K562 (cell line): ENCODE results near the gene TMEM234. TPM values are rescaled to one million over a fixed set of nuclear protein-coding genes. Genes with fewer than 3 reads are reported as not detected.

Source experiments
- E2F8 ChIP-seq: fragments of 450-650 bp; IDR thresholded peaks from 2 replicates; pipeline ENCODE4 v1.7.1; 2018; ENCODE audit warnings: mild to moderate bottlenecking, low read depth; ENCODE audit not compliant: partially characterized antibody
- FOXP4 ChIP-seq: sonication (generic); formaldehyde crosslinking; IDR thresholded peaks from 2 replicates; pipeline ENCODE4 v1.8.0; 2022; ENCODE audit warnings: mild to moderate bottlenecking, missing genetic modification reagents, borderline replicate concordance
- GABPB1 ChIP-seq: sonication (generic); formaldehyde crosslinking; IDR thresholded peaks from 2 replicates; pipeline ENCODE4 v1.8.0; 2022; ENCODE audit warnings: mild to moderate bottlenecking, missing genetic modification reagents
- KLF1 ChIP-seq: fragments of 450-650 bp; IDR thresholded peaks from 2 replicates; pipeline ENCODE4 v1.6.1; 2016; ENCODE audit warnings: missing genetic modification characterization, missing compliant biosample characterization
- LCOR ChIP-seq: sonication (generic); formaldehyde crosslinking; IDR thresholded peaks from 2 replicates; pipeline ENCODE4 v1.8.0; 2022; ENCODE audit warnings: mild to moderate bottlenecking, missing genetic modification reagents
- RB1 ChIP-seq: fragments of 450-650 bp; IDR thresholded peaks from 2 replicates; pipeline ENCODE4 v1.6.1; 2017; ENCODE audit warnings: low read depth, mild to moderate bottlenecking
- RREB1 ChIP-seq: fragments of 250-450 bp; sonication (Bioruptor Pico); IDR thresholded peaks from 2 replicates; pipeline ENCODE4 v1.4.0; 2020
- SMC3 ChIP-seq: conservative IDR thresholded peaks from 2 replicates; pipeline ENCODE4 v1.6.1; 2011; ENCODE audit warnings: low read depth, low read length, improper control_type of control experiment; ENCODE audit not compliant: insufficient read depth
- ZFX ChIP-seq: sonication (generic); formaldehyde crosslinking; IDR thresholded peaks from 2 replicates; pipeline ENCODE4 v1.8.0; 2022; ENCODE audit warnings: mild to moderate bottlenecking, missing genetic modification reagents, moderate library complexity
- polyA plus RNA-seq, 8 experiments: library from polyadenylated mRNA; depleted of rRNA in 4 of 8; stranded (reverse) in 5 of 8; unstranded in 3 of 8; fragments of >200 nt; fragmentation: Nextera tagmentation in 2 of 8; fragmentation: Illumina TruSeq in 1 of 8; extraction: Ambion mirVana in 2 of 8; extraction: Trizol in 1 of 8; gene quantifications; 2 replicates each; pipeline versions ENCODE4 v1.2.1 to v1.2.3, GENCODE V29; 2011 to 2014; ENCODE audit warnings: inconsistent platforms in 1 of 8, missing spikeins in 1 of 8
- total RNA-seq, 7 experiments: library from RNA; depleted of rRNA in 6 of 7; stranded (reverse); fragments of >200 nt in 6 of 7; fragmentation: Illumina TruSeq in 2 of 7; extraction: Trizol in 2 of 7; gene quantifications; 2 replicates each; pipeline versions ENCODE4 v1.2.1 to v1.2.3, GENCODE V29; 2011 to 2021; ENCODE audit warnings: low replicate concordance in 1 of 7
- TF ChIP-seq, protein P1 (sequence below): sonication (generic); formaldehyde crosslinking; IDR thresholded peaks from 2 replicates; pipeline ENCODE4 v1.8.0; 2023; ENCODE audit warnings: mild to moderate bottlenecking, missing genetic modification reagents

The TMEM234 gene
- total and polyA plus RNA-seq, 9 of the 15 experiments (the other 6 are each of a cell fraction or from before 2014, with no cell fraction given), result 5.0 to 12.9 (median 7.6) TPM

DNA sequence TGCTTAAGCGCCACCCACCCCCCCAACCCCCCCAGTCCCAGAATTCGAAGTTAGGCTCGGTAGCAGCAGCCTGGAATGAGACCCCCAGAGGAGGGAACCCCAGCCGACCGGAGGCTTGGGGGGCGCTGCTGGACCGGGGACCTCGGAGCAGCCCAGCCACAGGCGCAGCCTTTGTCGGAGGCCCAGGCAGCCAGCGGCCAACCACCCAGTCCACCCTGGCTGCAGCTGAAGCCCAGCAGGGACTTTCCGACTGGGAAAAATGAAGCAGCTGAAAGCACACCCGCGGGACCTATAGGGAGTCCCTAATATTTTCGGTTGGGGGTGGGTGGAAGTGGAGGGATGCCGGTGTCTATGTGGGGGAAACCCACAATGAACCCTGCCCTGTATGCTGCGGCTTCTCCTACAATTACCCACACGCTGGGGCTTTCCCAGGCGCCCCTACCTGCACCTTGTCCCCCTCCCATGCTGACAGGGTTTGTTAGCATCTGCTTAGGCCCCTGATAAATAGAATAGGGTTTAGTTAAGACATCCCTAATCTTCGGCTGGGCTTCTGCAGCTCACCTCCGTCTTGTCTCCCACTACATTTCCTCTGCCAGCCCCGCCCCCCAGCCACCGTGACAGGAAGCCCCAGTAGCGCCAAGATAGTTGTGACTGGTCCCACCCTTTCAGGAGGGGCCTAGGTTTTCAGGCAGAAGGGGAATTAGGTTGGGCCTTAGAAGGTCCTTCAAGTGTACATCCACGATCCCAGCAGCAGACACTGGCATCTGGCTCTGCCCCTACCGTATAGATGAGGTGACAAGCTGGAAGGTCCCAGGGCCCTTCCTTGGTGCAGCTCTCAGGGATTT is 20.9 kb downstream of the TMEM234 start (continued):
- TF ChIP-seq RREB1 (0 out of 2 replicates have a peak, but pooled peaks have one; percentile 54), GABPB1 (peak; percentile 17; the same call in 1 of the 2 replicates), KLF1 (0 out of 2 replicates have a peak, but pooled peaks have one; percentile 47), LCOR (CRISPR knock-in tag) (0 out of 2 replicates have a peak, but pooled peaks have one; percentile 47), ZFX (peak; percentile 51), RB1 (0 out of 2 replicates have a peak, but pooled peaks have one; percentile 2), FOXP4 (CRISPR knock-in tag) (peak; percentile 47; the same call in 1 of the 2 replicates), E2F8 (peak; percentile 30), SMC3 (0 out of 2 replicates have a peak, but pooled peaks have one; percentile 10)
- TF ChIP-seq, protein P1, sequence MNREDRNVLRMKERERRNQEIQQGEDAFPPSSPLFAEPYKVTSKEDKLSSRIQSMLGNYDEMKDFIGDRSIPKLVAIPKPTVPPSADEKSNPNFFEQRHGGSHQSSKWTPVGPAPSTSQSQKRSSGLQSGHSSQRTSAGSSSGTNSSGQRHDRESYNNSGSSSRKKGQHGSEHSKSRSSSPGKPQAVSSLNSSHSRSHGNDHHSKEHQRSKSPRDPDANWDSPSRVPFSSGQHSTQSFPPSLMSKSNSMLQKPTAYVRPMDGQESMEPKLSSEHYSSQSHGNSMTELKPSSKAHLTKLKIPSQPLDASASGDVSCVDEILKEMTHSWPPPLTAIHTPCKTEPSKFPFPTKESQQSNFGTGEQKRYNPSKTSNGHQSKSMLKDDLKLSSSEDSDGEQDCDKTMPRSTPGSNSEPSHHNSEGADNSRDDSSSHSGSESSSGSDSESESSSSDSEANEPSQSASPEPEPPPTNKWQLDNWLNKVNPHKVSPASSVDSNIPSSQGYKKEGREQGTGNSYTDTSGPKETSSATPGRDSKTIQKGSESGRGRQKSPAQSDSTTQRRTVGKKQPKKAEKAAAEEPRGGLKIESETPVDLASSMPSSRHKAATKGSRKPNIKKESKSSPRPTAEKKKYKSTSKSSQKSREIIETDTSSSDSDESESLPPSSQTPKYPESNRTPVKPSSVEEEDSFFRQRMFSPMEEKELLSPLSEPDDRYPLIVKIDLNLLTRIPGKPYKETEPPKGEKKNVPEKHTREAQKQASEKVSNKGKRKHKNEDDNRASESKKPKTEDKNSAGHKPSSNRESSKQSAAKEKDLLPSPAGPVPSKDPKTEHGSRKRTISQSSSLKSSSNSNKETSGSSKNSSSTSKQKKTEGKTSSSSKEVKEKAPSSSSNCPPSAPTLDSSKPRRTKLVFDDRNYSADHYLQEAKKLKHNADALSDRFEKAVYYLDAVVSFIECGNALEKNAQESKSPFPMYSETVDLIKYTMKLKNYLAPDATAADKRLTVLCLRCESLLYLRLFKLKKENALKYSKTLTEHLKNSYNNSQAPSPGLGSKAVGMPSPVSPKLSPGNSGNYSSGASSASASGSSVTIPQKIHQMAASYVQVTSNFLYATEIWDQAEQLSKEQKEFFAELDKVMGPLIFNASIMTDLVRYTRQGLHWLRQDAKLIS (CRISPR knock-in tag), result 0 out of 2 replicates have a peak, but pooled peaks have one; percentile 49
